Inflammatory macrophage treated with lipopolysaccharide for 4 hours (primary cell): Measurements from ENCODE around the gene PGLYRP4.
A peak's percentile ranks its signal among the peaks of the same experiment; 100 is the strongest.

Source experiments
- DNase-seq: peaks from one replicate; pipeline ENCODE4 v3.0.0-alpha.2; 2020

PGLYRP4 gene

GRCh38 chr1:153348511-153349362, at the start of gene PGLYRP4:
TSS of gene PGLYRP4 (minus strand) at chr1:153348841. CDS start at chr1:153347932, 909 bp downstream.
- no peak for DNase-seq

GRCh38 chr1:153397924-153398651, 49.4 kb upstream of the PGLYRP4 start:
- DNase-seq: no peak

DNA sequence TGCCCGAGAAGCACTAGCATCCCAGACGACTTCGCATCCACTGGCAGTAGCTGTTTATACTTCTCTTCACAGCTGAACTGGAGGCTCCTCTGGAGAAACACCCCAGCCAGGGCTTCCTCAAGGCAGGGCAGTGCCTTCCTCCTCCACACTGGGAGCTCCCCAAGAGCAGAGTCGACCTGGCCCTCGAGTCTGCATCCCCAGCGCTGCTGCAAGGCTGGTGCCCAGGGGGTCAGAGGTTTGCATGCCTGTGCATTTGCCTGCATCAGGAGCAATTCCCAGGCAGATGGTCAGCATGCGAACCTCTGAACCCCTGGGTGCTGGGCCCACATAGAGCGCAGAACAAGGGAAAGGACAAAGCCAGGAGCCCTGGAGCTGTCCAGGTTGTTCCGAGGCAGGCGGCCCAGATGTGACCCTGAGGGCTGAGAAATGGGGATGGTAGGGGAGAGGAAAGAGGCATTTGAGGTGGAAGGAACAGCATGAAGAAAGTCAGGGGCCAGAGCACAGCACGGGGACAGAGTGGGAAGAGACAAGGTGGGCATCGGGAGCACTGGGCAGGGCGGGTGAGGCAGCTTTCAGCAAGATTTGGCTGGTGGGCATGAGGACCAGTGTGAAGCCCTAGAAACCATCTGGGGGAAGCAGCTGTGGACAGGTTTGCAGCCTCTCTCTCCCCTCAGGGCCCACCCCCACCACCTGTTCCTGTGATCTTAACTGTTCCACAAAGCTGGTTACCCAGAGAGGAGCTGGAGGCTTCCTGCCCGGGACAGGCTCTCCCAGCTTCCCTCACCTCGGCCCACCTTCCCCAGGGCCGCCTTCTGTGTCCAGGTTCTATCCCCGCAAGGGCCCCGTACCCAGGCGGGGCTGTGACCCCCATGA, 48.6 kb upstream of the PGLYRP4 start:
- DNase-seq: no peak

- no peak for DNase-seq
Observed at GRCh38 chr1:153396461-153396860, 47.8 kb upstream of the PGLYRP4 start.

DNA sequence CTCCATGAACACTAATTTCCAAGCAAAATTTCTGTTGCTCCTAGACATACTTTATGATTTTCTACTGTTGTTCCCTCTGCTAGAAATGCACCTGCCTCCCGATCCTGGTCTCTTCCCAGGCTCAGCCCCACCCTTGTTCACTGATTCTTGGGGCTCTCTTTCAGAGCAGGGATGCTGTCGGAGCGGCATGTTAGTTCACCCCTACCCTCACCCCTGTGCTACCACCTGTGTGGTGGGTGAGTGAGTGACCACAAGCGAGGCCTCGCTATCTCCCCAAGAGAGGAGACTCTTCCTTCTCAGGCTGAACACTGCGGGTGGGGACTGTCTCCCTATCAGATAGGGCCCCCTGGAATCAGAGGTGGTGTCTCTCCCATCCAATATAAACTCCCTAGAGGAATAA, 47.1 kb upstream of the PGLYRP4 start:
- no peak for DNase-seq

- no peak for DNase-seq
Observed at GRCh38 chr1:153395136-153395685, 46.6 kb upstream of the PGLYRP4 start.

DNA sequence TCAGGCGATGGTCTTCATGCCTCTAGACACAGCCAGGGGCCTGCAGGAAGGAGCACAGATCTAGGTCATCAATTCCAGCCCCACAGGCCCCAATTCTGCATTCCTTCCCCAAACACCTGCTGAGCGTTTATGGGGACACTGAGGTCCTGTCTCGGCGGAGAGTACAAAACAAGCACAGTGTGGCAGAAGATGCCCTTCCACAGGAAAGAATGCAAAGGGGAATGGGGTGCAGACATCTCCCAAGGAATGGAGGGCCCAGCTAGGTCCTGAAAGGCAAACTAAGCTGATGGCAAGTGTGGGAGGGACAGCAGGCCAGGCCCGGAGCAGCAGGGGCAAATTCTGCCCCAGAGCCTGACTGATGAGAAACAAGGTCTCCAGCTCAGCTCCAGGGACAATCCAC, 45.8 kb upstream of the PGLYRP4 start:
- DNase-seq: no peak

DNA sequence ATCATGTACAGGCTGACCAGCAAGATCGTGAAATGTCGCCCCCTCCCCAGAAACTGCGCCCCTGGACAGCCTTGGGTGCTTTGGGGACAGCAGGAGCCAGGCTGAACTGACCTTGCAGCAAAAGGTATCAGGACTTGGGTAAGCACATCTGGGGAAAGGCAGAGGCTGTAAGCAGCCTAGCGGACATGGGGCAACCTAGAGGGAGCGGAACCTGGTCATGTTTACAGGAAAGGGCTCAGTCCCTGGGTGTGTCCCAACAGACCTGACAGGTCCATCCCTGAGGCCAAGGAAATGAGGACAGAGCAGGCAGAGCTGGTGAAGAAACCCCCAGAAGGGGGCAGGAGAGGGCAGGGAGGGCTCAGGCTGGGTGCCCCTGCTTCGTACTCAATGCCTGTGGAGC, 45.3 kb upstream of the PGLYRP4 start:
- no peak for DNase-seq

DNA sequence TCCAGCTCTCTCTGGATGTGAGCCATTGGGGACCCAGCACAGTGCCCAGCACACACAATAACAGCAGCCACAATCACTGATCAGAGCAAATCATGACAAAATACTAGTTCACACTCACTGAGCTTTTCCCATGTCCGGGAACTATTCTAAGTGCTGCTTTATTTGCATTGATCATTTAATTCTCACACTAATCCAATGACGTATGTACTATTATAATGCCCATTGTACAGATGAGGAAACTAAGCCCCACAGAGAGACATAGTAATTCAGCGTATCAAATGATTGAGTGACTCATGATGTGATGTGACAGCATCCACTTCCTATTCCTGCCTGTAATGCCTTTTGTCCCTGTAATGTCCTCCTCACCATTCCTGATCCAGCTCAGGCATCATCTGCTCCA, 44.2 kb upstream of the PGLYRP4 start:
- DNase-seq: no peak

- no peak for DNase-seq
Observed at GRCh38 chr1:153392258-153392657, 43.6 kb upstream of the PGLYRP4 start.

DNA sequence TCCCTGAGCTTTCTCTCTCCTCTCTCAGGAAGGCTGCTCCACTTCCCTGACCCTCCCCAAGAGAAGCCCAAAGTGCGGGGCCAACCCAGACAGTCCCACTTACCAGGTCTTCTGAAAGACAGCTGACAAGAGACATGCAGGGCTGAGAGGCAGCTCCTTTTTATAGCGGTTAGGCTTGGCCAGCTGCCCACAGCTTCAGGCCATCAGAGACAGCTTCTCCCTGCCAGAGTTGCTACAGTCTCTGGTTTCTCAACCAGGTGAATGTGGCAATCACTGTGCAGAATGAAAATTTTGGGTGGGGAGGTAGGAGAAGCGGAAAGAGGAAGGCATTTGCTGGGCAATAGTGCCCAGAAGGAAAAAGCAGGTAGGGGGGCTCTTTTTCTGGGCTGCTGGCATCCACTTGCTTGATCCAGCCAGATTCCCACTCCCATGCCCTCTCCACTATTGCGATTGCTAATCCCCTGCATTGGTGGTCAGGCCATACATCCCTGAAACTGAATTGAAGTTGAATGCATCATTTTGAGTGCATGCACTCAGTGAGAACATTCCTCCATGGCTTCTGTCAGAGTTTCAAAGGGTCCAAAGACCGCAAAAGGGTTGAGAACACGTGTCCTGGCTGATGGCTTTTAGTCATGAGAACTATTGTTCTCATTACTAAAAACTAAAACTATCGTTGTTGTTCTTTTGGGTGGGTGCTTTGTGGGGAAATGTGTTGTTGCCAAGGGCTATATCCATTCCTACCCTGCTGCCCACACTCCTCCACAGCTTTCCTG, 42.5 kb upstream of the PGLYRP4 start, which contains the start of gene S100A8:
Gene S100A8 (minus strand): TSS at position 136 of the 773 bp plus-strand sequence. CDS start 538 bp downstream, outside the sequence.
- peak; percentile 83 for DNase-seq

- DNase-seq: peak; percentile 47
Observed at GRCh38 chr1:153389973-153390879, 41.6 kb upstream of the PGLYRP4 start.

- peak; percentile 28 for DNase-seq
Observed at GRCh38 chr1:153389401-153389800, 40.8 kb upstream of the PGLYRP4 start.

- DNase-seq: no peak
Observed at GRCh38 chr1:153387785-153388184, 39.1 kb upstream of the PGLYRP4 start.

DNA sequence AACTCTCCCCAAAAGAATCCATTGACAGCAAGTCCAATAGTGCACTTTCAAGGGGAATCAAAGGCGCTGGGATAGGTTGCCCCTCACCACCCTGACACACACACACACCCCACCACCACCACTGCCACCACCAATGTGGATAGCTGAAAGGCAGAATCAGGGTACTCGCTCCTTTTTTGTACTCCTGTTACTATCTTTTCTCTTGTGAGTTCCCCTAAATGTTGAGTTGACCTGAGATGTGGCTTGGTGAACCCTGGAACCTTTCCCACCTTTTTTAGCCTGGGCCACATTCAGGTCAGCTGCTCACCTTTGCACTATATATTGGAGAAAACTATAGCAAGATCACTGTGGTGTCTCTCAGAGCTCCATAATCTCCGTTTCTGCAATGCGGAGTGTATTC, 38.4 kb upstream of the PGLYRP4 start:
- no peak for DNase-seq

GRCh38 chr1:153386500-153386901, 37.9 kb upstream of the PGLYRP4 start:
- DNase-seq: peak; percentile 94

- peak; percentile 78 for DNase-seq
Observed at GRCh38 chr1:153384958-153385580, 36.4 kb upstream of the PGLYRP4 start.

DNA sequence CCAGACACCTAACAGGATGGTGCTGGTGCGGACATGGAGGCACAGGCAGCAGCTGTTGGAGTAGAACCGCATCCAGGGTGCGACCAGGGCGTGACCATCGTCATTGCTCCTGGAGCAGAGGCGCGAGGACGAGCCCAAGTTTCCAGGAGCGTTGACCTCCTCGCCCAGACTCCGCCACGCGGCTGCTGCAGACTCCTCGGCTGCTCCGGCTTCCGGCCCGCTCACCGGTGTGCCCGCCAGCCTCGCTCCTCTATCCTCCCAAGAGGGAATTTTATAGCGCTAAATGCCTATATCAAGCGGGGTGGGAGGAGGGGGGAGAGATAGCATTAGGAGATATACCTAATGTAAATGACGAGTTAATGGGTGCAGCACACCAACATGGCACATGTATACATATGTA, 32.1 kb upstream of the PGLYRP4 start:
- no peak for DNase-seq

DNA sequence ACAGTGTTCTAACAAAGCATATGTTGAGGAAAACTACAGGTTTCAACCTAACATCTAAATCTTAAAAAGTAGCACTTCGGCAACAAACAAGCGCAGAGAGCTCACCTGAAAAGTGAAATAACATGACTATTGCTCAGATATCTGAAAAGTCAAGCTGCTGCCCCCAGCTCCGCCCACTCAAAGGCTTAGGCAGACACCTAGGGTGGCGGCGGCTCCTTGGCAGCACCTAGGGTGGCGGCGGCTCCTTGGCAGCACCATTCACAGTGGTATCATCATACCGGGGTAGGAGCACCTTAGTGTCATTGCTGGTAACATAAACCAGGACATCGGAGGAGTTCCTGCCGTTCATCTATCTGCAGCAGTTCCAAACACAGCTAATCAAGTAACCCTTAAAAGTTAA, 30.9 kb upstream of the PGLYRP4 start:
- no peak for DNase-seq

DNA sequence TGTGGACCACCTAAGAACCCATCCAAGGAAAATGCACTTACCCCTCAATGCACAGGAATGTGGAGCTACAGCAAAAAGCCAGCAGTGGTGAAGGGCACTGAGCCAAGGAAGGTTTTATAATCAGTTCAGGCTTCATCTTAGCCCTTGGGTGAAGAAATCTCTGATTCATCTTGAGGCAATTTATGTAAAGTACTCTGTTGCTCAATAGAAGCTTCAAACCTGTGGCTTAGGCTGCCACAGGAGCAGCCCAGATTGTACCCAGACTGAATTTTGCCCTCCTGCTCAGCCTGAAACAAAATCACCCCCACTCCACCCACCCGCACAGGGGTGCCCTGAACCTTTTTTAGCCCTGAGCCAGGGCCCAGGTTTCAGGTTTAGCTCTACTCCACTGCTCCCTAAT, 26.9 kb upstream of the PGLYRP4 start, which contains the start of gene S100A12:
Gene S100A12 (minus strand): TSS at position 111 of the 400 bp plus-strand sequence. CDS start 1,029 bp downstream, outside the sequence.
- peak; percentile 93 for DNase-seq
